WTC11 (cell line): ENCODE results near the gene SUCLG2. TPM values are rescaled to one million over a fixed set of nuclear protein-coding genes. Genes with fewer than 3 reads are reported as not detected.

ENCODE experiments used
- ATAC-seq: fragments of 200-7000 bp; cut with Tn5 transposase; 2 replicates; pipeline ENCODE4 v1.10.0; 2021; ENCODE audit warnings: mild to moderate bottlenecking, moderate library complexity
- CTCF ChIA-PET: fragments of 300-600 bp; sonication (Branson Sonifier 250); formaldehyde crosslinking; loops from one replicate; lab custom pipeline; 2021; ENCODE audit warnings: antibody characterized with exemption; lab: Charles Lee
- POLR2A ChIA-PET: fragments of 350-600 bp; sonication (Branson Sonifier 250); formaldehyde crosslinking; loops from one replicate; lab custom pipeline; 2021; ENCODE audit warnings: antibody characterized with exemption; lab: Charles Lee
- DNase-seq: peaks from one replicate; pipeline ENCODE4 v3.0.0; 2021; ENCODE audit warnings: low spot score
- H3K27ac Mint-ChIP-seq: 2 replicates; pipeline ENCODE4 v1.8.0; 2021; ENCODE audit warnings: mixed read lengths
- H3K27me3 Mint-ChIP-seq: 2 replicates; pipeline ENCODE4 v1.8.0; 2021; ENCODE audit warnings: low read depth, mild to moderate bottlenecking, moderate library complexity, mixed read lengths
- H3K36me3 Mint-ChIP-seq: 2 replicates; pipeline ENCODE4 v1.8.0; 2021; ENCODE audit warnings: mixed read lengths
- H3K4me1 Mint-ChIP-seq: 2 replicates; pipeline ENCODE4 v1.8.0; 2022; ENCODE audit warnings: mixed read lengths
- H3K4me3 Mint-ChIP-seq: 2 replicates; pipeline ENCODE4 v1.8.0; 2021; ENCODE audit warnings: mild to moderate bottlenecking, moderate library complexity, mixed read lengths
- H3K9me3 Mint-ChIP-seq: 2 replicates; pipeline ENCODE4 v1.8.0; 2021; ENCODE audit warnings: mixed read lengths
- AFF4 ChIP-seq: sonication (generic); formaldehyde crosslinking; IDR thresholded peaks from 2 replicates; pipeline ENCODE4 v1.8.1; 2023; ENCODE audit warnings: mild to moderate bottlenecking, missing genetic modification reagents, borderline replicate concordance
- ARID4B ChIP-seq: sonication (generic); formaldehyde crosslinking; IDR thresholded peaks from 2 replicates; pipeline ENCODE4 v1.8.0; 2023; ENCODE audit warnings: missing genetic modification reagents, mild to moderate bottlenecking, borderline replicate concordance
- CDX4 ChIP-seq: fragments of 250-450 bp; sonication (Bioruptor Pico); IDR thresholded peaks from 2 replicates; pipeline ENCODE4 v1.9.0; 2021; ENCODE audit warnings: moderate library complexity, mild to moderate bottlenecking, inconsistent platforms, borderline replicate concordance
- ELF4 ChIP-seq: sonication (generic); formaldehyde crosslinking; IDR thresholded peaks from 2 replicates; pipeline ENCODE4 v1.8.1; 2022; ENCODE audit warnings: low read depth, mild to moderate bottlenecking, moderate library complexity, missing genetic modification reagents
- FOXP1 ChIP-seq: sonication (generic); formaldehyde crosslinking; IDR thresholded peaks from 2 replicates; pipeline ENCODE4 v1.8.0; 2022; ENCODE audit warnings: missing genetic modification reagents, mild to moderate bottlenecking, moderate library complexity, borderline replicate concordance
- GRHL2 ChIP-seq: fragments of 250-450 bp; sonication (Bioruptor Pico); IDR thresholded peaks from 2 replicates; pipeline ENCODE4 v1.8.0; 2022; ENCODE audit warnings: mild to moderate bottlenecking, moderate library complexity; ENCODE audit not compliant: insufficient replicate concordance, severe bottlenecking
- IRF2 ChIP-seq: sonication (generic); formaldehyde crosslinking; IDR thresholded peaks from 2 replicates; pipeline ENCODE4 v1.8.0; 2022; ENCODE audit warnings: low read depth, missing genetic modification reagents, borderline replicate concordance
- NFATC4 ChIP-seq: fragments of 250-450 bp; sonication (Bioruptor Pico); IDR thresholded peaks from 2 replicates; pipeline ENCODE4 v1.9.0; 2021; ENCODE audit warnings: mild to moderate bottlenecking
- NFE2L1 ChIP-seq: sonication (generic); formaldehyde crosslinking; IDR thresholded peaks from 2 replicates; pipeline ENCODE4 v1.8.1; 2023; ENCODE audit warnings: missing genetic modification reagents
- NR2C2 ChIP-seq: sonication (generic); formaldehyde crosslinking; IDR thresholded peaks from 2 replicates; pipeline ENCODE4 v1.8.0; 2022; ENCODE audit warnings: mild to moderate bottlenecking, missing genetic modification reagents
- PRRX2 ChIP-seq: fragments of 250-450 bp; sonication (Bioruptor Pico); IDR thresholded peaks from 2 replicates; pipeline ENCODE4 v1.8.0; 2021; ENCODE audit warnings: mild to moderate bottlenecking
- SMAD3 ChIP-seq: sonication (generic); formaldehyde crosslinking; IDR thresholded peaks from 2 replicates; pipeline ENCODE4 v1.8.0; 2022; ENCODE audit warnings: missing genetic modification reagents, mild to moderate bottlenecking, borderline replicate concordance
- SMAD4 ChIP-seq: sonication (generic); formaldehyde crosslinking; IDR thresholded peaks from 2 replicates; pipeline ENCODE4 v1.8.0; 2022; ENCODE audit warnings: mild to moderate bottlenecking, missing genetic modification reagents
- ZNF219 ChIP-seq: sonication (generic); formaldehyde crosslinking; IDR thresholded peaks from 2 replicates; pipeline ENCODE4 v1.8.0; 2023; ENCODE audit warnings: missing genetic modification reagents, mild to moderate bottlenecking, borderline replicate concordance
- ZNF232 ChIP-seq: sonication (generic); formaldehyde crosslinking; IDR thresholded peaks from 2 replicates; pipeline ENCODE4 v1.8.0; 2022; ENCODE audit warnings: mild to moderate bottlenecking, missing genetic modification reagents
- ZNF396 ChIP-seq: fragments of 250-450 bp; sonication (Bioruptor Pico); IDR thresholded peaks from 2 replicates; pipeline ENCODE4 v1.8.0; 2021; ENCODE audit warnings: mild to moderate bottlenecking, moderate library complexity, borderline replicate concordance
- ZSCAN18 ChIP-seq: fragments of 250-450 bp; sonication (Bioruptor Pico); IDR thresholded peaks from 2 replicates; pipeline ENCODE4 v2.1.2; 2022; ENCODE audit warnings: mild to moderate bottlenecking, moderate library complexity
- total RNA-seq: library from RNA; stranded (reverse); gene quantifications from 3 replicates; pipeline ENCODE4 v1.2.3, GENCODE V29; 2021
- TF ChIP-seq, protein P1 (sequence below): sonication (generic); formaldehyde crosslinking; IDR thresholded peaks from 2 replicates; pipeline ENCODE4 v1.8.0; 2022; ENCODE audit warnings: mild to moderate bottlenecking, missing genetic modification reagents

Gene SUCLG2
- total RNA-seq, 1 experiment from 2014 or later = 39.7 TPM

GRCh38 chr3:67642734-67643133 lies 11.7 kb downstream of the SUCLG2 start:
- ATAC-seq (no peak), DNase-seq (no peak)
- TF ChIP-seq NFATC4 (CRISPR knock-in tag) = no peak
- TF ChIP-seq SMAD3 (CRISPR knock-in tag) = no peak
- no peak for TF ChIP-seq IRF2 (CRISPR knock-in tag)
- TF ChIP-seq ARID4B (CRISPR knock-in tag) = no peak
- H3K9me3 Mint-ChIP-seq = 0 out of 2 replicates have a peak, but pooled peaks cover 3% of the 10 kb centered on the region
- no peaks in the 10 kb centered on the region; the same call in 1 of the 2 replicates for H3K4me1 Mint-ChIP-seq
- peaks cover 6% of the 10 kb centered on the region for H3K36me3 Mint-ChIP-seq
- no peak overlapping the region for H3K4me3 Mint-ChIP-seq
- ChIA-PET POLR2A (no interaction called here), CTCF (no interaction called here)
- H3K27ac Mint-ChIP-seq = no peak overlapping the region
- no peaks in the 10 kb centered on the region for H3K27me3 Mint-ChIP-seq

DNA sequence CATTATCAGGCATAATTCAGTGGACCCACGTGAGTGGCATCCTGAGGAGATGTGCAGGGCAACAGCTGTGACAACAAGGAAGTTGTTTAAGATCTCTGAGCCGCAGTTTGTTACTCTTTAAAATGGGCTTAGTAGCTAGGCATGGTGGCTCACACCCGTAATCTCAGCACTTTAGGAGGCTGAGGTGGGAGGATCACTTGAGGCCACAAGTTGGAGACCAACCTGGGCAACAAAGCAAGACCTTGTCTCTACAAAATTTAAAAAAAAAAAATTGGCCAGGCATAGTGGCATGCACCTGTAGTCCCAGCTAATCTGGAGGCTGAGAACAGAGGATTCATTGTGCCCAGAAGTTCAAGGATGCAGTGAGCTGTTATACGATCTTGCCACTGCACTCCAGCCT lies 12.2 kb downstream of the SUCLG2 start:
- Mint-ChIP-seq H3K4me3 (no peak overlapping the region), H3K27ac (no peak overlapping the region), H3K36me3 (peaks cover 6% of the 10 kb centered on the region), H3K9me3 (0 out of 2 replicates have a peak, but pooled peaks cover 3% of the 10 kb centered on the region), H3K4me1 (no peaks in the 10 kb centered on the region; the same call in 1 of the 2 replicates), H3K27me3 (no peaks in the 10 kb centered on the region)
- ChIA-PET CTCF (no interaction called here), POLR2A (no interaction called here)
- TF ChIP-seq NR2C2 (CRISPR knock-in tag) (no peak), SMAD4 (CRISPR knock-in tag) (no peak), AFF4 (CRISPR knock-in tag) (no peak), ZNF219 (CRISPR knock-in tag) (no peak), GRHL2 (CRISPR knock-in tag) (no peak), ZNF396 (CRISPR knock-in tag) (no peak), ZSCAN18 (CRISPR knock-in tag) (no peak), ZNF232 (CRISPR knock-in tag) (no peak)
- DNase-seq = no peak
- ATAC-seq = no peak

DNA sequence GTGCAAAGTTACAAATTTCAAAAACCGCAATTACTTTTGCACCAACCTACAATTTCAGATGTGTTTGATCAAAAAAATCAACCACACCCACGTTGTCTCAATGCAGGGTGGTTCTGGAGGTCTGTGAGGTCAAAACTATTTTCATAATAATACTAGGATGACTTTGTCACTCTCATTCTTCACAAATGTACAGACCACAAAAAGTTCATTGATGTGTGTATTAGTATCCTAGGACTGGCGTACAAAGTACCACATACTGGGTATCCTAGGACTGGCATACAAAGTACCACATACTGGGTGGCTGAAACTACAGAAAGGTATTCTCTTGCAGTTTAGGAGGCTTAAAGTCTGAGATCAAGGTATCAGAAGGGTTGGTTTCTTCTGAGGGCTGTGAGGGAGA lies 13.0 kb downstream of the SUCLG2 start:
- H3K36me3 Mint-ChIP-seq = peaks cover 5% of the 10 kb centered on the region; the same call in 1 of the 2 replicates
- POLR2A ChIA-PET = no interaction called here
- H3K4me3 Mint-ChIP-seq = no peak overlapping the region
- H3K27me3 Mint-ChIP-seq = no peaks in the 10 kb centered on the region
- CTCF ChIA-PET = no interaction called here
- DNase-seq = no peak
- no peak overlapping the region for H3K27ac Mint-ChIP-seq
- peaks cover 3% of the 10 kb centered on the region; the same call in 1 of the 2 replicates for H3K4me1 Mint-ChIP-seq
- no peaks in the 10 kb centered on the region for H3K9me3 Mint-ChIP-seq
- no peak for ATAC-seq
- TF ChIP-seq NFE2L1 (CRISPR knock-in tag) (no peak), PRRX2 (CRISPR knock-in tag) (no peak), ELF4 (no peak), FOXP1 (CRISPR knock-in tag) (no peak), CDX4 (no peak)
- TF ChIP-seq, protein P1, sequence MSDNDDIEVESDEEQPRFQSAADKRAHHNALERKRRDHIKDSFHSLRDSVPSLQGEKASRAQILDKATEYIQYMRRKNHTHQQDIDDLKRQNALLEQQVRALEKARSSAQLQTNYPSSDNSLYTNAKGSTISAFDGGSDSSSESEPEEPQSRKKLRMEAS (CRISPR knock-in tag) = no peak
